Measurements from ENCODE around the gene GZMB. TPM values are rescaled to one million over a fixed set of nuclear protein-coding genes. Genes with fewer than 3 reads are reported as not detected.
"Not testable (repeated sequence)": the region's sequence is repeated elsewhere in the genome, so short reads cannot be mapped to it uniquely, and the experiment has no call there.

The GZMB gene, protein sequence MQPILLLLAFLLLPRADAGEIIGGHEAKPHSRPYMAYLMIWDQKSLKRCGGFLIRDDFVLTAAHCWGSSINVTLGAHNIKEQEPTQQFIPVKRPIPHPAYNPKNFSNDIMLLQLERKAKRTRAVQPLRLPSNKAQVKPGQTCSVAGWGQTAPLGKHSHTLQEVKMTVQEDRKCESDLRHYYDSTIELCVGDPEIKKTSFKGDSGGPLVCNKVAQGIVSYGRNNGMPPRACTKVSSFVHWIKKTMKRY
- total RNA-seq = not detected

DNA sequence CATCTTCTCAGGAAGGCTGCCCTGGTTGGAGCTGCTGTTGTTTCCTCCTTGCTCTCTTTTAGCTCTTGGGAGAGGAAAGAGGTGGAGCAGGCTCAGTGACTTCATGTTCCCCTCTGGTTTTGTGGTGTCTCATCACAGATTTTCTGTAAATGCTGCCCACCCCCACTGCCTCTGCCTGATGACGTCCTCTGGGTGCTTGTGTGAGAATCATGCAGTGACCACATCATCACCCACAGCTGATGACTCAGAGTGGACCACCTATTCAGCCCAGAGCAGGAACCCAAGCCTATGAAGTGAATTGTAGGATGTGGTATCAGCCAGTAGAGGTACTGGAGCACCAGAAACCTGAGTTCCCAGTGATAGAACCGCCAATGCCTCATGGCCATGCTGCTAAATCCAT lies at the start of gene GZMB:
GZMB (minus strand) TSS at position 33 of the 400 bp plus-strand sequence; CDS start at position 3, 30 bp downstream.
- DNase-seq (ENCODE audit: low spot score in 2 of 2) = no peak
- FAIRE-seq = no peak

DNA sequence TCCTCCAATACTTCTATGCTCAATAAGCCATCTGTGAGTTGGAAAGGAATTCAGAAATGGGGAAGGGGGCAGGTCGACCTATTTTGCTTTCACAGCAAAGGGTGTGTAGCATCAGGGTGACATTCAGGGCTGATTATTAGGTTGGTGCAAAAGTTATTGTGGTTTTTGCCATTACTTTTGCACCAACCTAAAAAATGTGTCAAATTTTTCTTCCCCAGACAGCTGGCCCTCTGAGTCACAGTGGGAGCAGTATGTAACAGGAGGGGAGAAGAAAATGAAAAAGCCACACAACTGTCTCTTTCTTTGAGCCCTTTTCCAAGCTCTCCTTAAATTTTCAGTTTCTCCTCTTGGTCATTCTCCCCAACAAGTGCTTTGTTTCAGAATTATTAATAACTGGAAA lies 47.1 kb upstream of the GZMB start:
- DNase-seq (ENCODE audit: low spot score in 2 of 2) = no peak
- FAIRE-seq = no peak

GRCh38 chr14:24680516-24680915 lies 46.5 kb upstream of the GZMB start:
- no peak for DNase-seq (ENCODE audit: low spot score in 2 of 2)

GRCh38 chr14:24679248-24679961 lies 45.4 kb upstream of the GZMB start:
- FAIRE-seq (no peak), DNase-seq (ENCODE audit: low spot score in 2 of 2) (no peak)

More at GRCh38 chr14:24680516-24680915, 46.5 kb upstream of the GZMB start:
- FAIRE-seq = no peak

DNA sequence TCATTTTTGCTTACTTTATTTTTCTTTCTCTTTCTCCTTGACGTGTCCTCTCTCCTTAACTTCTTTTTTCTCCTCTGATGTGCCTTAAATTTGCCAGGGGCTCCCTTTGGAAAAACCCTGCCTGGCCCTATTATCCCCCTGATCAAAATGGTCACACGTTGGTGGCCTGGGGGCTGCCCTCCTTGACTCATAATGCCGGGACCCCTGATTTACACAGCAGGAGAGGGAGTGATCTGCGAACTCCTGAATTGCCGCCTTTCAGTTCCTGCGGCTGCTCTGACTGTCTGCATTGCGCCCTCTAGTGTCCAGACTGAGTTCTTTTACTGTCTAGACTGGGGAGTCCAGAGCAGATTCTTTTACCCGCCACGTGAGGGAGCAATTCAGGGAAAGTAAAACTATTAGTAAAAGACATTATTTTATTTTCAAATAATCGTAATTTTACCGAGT lies 44.8 kb upstream of the GZMB start:
- DNase-seq (ENCODE audit: low spot score in 2 of 2) (peak; percentile 9 to 51), FAIRE-seq (peak; percentile 61)

- FAIRE-seq = no peak
- DNase-seq (ENCODE audit: low spot score in 2 of 2) = no peak
Observed at GRCh38 chr14:24677956-24678355, 44.0 kb upstream of the GZMB start.

DNA sequence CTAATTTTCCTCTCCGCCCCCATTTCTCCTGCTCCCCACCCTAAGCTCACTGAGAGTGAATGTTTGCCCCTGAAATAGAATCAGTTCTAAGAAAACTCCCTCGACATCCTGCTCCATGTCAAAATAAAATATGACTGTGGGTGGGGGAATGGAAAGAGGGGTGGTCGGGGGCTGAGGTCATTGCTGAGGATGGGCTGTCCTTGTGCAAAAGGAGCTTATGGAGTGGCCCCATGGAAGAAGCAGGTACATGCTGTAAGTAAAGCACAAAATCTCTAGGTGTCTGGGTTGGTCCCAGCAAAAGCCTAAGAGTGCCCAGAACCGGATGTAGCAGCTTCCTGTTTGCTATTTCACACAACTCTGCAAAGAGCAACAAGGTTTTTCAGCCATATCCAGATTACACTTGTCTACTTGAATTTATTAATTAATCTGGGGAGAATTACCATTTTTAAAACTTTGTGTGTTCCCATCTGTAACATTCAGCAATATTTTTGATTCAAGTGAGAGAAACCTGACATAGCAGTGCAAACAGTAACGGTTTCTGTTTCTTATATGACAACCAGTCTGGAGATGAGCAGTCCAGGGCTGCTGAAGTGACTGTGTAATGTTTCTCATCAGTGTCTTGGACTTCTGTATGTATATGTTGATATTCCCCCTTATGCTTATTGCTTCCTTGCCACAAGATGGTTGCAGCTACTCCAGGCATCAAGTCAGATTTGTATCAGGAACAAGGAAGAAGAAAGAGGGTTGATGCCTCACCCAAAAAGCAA lies 40.4 kb upstream of the GZMB start:
- DNase-seq (ENCODE audit: low spot score in 2 of 2) (no peak), FAIRE-seq (no peak)

DNA sequence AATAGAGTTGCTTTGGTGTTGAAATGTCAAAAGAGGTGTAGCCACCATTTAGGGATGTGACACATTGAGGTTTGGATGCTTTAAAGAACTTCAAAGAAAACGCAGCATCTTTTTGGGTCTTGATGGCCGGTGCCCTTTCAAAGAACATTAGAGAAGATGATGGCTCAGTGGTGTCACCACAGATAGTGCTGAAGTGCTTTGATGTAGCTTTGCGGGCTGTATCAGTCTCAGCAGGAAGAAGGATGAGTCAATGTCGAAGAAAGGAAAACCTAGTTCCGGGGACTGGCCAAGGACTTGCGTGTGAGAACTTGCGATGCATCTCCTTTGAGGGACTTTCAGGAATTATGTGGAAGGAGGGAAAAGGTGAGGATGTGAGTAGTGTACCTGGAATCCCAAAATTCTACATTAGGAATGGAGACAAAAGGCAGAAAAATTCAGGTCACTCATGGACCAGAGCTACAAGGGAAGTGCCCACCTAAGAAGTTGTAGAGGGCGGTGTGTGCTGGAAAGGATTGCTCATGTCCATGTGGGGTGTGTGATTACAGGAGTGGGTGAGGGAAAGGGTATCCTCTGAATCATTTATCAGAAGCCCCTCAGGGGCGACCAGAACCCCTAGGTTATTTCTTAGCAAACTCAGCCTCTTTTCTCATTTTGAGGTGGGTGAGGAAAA lies 39.7 kb upstream of the GZMB start:
- DNase-seq (ENCODE audit: low spot score in 2 of 2) (no peak), FAIRE-seq (no peak)

DNA sequence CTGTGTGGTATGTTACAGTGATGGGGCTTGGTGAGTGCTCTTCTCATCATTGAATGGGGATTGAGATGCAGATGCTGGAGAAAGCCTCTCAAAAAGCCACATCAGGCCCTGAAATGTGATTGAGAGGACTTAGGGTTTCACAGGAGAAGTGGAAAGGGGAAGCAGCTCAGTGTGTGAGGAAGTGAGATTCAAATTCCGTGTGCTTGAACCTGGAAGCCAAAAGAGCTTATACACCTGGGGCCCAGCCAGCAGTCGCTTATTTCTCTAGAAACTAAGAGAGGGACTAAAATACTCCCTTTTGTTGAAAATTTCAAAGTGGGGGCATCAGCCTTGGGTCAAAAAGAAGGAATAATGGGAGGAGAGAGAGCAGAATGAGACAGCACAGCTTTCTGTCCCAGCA lies 39.1 kb upstream of the GZMB start:
- no peak for DNase-seq (ENCODE audit: low spot score in 2 of 2)

GRCh38 chr14:24670594-24670993 lies 36.6 kb upstream of the GZMB start:
- no peak for FAIRE-seq
- DNase-seq (ENCODE audit: low spot score in 2 of 2) = no peak

More for the DNA sequence above, 39.1 kb upstream of the GZMB start:
- FAIRE-seq = no peak

DNA sequence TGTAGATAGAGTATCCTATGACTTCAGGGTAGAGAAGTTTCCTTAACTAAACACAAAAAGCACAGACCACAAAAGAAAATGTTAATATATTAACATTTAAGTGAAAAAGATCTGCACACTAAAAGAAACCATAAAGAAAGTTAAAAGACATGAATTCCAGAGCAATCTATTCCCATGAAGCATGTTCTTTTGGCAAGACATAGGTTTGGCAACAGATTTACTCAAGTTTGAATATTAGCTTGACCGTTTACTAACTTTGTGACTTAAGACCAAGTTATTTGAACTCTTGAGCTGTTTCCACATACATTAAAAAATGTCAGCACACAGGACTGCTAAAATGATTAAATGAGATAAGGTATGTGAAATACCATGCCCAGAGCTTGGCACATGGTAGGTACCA lies 35.7 kb upstream of the GZMB start:
- no peak for FAIRE-seq
- no peak for DNase-seq (ENCODE audit: low spot score in 2 of 2)

GRCh38 chr14:24665440-24665991 lies 31.5 kb upstream of the GZMB start:
- FAIRE-seq (no peak), DNase-seq (ENCODE audit: low spot score in 2 of 2) (no peak)

GRCh38 chr14:24664366-24664765 lies 30.4 kb upstream of the GZMB start:
- no peak for DNase-seq (ENCODE audit: low spot score in 2 of 2)
- no peak for FAIRE-seq

DNA sequence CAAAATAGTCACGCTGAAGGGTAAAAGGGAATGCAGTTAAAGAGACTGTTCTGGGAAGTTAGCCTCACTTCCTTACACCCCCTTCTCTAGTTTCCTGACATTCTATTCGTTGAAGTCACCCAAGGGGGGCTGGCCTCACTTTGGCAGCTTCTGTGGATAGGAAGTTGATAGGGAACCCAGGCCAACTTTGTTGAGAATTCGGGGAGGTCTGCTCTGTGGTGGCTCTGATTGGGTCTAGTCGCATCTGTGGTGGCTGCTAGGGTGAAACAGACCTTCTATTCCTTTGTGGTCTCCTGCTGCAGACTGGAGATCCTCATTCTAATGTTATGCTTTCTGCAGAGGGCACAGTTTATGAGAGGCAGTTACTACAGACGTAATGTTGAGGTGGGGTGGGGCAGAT lies 28.8 kb upstream of the GZMB start:
- FAIRE-seq (no peak), DNase-seq (ENCODE audit: low spot score in 2 of 2) (no peak)

GRCh38 chr14:24659916-24660570 lies 26.1 kb upstream of the GZMB start:
- DNase-seq (ENCODE audit: low spot score in 2 of 2) (no peak), FAIRE-seq (no peak)

DNA sequence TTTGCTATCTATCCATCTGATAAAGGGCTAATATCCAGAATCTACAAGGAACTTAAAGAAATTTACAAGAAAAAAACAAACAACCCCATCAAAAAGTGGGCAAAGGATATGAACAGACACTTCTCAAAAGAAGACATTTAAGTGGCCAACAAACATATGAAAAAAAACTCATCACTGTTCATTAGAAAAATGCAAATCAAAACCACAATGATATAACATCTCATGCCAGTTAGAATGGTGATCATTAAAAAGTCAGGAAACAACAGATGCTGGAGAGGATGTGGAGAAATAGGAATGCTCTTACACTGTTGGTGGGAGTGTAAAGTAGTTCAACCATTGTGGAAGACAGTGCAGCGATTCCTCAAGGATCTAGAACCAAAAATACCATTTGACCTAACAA lies 14.4 kb upstream of the GZMB start:
- FAIRE-seq; DNase-seq (ENCODE audit: low spot score in 2 of 2): not testable (repeated sequence)

- FAIRE-seq (no peak), DNase-seq (ENCODE audit: low spot score in 2 of 2) (no peak)
Observed at GRCh38 chr14:24639905-24640304, 5.9 kb upstream of the GZMB start.

DNA sequence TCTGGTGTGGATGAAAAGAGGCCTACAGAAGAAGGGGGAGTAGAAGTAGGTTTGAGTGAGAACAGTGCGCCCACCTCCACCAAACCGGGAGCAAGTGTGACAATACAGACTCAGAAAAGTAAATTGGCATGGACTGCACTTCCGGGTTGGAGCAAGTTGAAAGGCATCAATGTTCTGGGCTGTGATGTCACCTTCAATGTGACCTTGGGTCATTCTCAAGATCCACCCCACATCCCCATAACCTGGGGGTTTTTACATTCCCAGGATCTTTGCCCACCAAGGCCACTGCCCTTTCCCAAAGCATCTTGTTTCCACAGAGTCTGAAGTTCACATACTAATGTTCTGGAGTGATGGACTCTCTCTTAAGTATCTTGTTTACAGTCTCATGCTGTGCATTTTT lies 5.3 kb upstream of the GZMB start:
- DNase-seq (ENCODE audit: low spot score in 2 of 2) (no peak), FAIRE-seq (no peak)

DNA sequence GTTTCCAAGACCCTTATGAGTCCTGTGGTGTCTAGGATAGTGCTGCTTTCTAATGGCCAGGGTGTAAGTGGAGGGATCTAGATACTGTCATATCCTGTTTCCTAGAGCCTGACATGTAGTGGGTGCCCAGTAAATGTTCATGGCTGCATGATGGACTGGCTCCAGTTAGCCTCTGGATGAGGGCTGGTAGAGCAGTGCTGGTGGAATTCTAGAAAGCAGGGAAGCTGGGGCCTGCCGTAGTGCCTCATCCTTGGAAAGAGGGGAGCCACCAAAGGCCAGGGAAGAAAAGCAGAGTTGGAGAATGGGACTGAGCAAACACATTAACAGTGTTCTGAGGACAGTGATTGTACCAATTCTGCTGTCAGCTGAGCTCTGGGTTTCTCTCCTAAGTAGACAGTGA lies 637 bp downstream of the GZMB start:
- DNase-seq (ENCODE audit: low spot score in 2 of 2) = no peak
- no peak for FAIRE-seq

GRCh38 chr14:24632761-24633160 lies 1.2 kb downstream of the GZMB start:
- DNase-seq (ENCODE audit: low spot score in 2 of 2) (no peak), FAIRE-seq (no peak)
